ENCODE results near the gene CEP104. TPM values are rescaled to one million over a fixed set of nuclear protein-coding genes. Genes with fewer than 3 reads are reported as not detected.

CEP104 gene
- total RNA-seq, 2 donors from 2014 or later, result 26.9 to 28.3 TPM

DNA sequence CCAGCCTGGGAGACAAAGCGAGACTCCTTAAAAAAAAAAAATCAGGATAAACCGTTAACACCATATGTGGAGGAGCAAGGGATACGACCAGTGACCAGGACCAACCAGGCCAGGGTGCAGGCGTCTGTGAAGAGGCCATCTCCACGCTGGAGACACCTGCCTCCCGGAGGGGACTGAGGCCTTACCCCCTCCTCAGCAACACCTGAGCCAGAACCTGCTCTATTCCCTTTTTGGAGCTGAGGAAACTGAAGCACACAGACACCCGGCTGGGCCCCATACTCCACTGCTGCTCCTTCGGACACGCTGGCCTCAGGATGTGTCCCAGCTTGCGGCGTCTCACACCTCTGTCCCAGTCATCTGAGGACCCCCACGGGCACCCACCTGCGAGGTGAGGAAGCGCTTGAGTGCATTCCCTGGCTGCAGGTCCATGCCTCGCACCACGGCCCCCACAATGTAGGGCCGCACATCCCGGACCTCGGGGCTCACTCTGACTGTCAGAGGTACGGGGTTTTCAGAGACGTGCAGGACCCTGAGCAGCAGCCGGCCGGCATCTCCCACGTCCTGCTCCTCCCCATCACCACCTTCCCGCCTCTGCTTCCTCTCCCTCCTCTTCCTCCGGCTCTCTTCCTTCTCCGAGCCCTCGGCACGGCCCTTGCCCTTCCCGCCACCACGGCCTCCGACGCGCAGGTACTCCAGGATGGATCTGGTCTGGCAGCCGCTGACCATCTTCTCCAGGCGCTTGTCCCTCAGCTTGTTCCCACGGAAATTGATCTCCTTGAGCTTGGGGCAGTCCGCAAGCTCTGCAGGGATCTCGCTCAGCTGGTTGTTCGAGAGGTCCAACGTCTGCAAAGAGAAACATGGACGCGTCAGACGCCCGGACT, 70.3 kb downstream of the CEP104 start:
- ATAC-seq (no peak), DNase-seq (ENCODE audit: low spot score in 2 of 2) (no peak)
- H3K9me3 Mint-ChIP-seq, result no peaks in the 10 kb centered on the region
- H3K27ac Mint-ChIP-seq, result peak overlapping the region; percentile 50 to 89
- peaks cover 4 to 5% of the 10 kb centered on the region in 2 donors for H3K36me3 Mint-ChIP-seq

DNA sequence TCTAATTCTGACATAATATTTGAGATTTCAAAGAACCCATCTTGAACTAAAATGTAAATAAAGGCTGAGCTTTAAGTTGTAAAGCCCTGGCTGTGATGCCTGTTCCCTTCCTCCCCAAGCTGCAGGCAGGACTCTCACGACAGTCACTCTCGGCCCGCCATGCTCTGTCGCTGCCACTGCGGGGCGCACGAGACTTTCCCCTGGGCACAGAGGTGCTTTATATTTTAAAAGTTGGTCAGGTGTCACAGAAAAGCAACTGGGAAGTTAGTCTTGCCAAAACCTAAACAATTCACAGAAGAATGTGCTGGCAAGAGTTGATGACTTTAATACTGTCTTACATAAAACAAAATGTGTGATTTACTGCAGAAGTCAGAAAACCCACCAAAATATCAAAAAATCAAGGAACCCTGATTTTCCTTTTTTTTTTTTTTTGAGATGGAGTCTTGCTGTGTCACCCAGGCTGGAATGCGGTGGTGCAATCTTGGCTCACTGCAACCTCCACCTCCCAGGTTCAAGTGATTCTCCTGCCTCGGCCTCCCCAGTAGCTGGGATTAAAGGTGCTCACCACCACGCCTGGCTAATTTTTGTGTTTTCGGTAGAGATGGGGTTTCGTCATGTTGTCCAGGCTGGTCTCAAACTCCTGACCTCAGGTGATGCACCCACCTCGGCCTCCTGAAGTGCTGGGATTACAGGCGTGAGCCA, 71.4 kb downstream of the CEP104 start:
- DNase-seq (ENCODE audit: low spot score in 2 of 2), result no peak
- Mint-ChIP-seq H3K9me3 (no peaks in the 10 kb centered on the region), H3K27ac (no peak overlapping the region), H3K36me3 (peaks cover 4 to 9% of the 10 kb centered on the region in 2 donors)
- ATAC-seq, result no peak

DNA sequence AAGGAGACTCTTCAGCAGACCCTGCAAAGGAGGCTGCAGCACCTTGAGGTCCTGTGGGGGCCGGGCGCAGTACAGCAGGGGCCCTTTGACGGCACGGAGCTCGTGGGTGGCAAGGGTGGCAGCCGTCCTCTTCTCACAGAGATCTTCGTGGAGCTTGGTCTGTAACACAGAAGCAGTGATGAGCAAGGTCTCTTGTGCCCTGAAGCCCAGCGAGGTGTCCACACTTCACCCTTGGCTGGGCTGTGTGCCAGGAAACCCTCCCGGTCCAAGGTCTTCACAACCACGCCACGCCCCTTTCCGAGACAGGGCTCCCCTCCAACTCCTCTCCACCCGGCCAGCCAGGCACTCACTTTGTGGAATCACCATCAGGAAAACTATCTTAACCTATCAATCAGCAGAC, 72.0 kb downstream of the CEP104 start:
- Mint-ChIP-seq H3K36me3 (peaks cover 9 to 14% of the 10 kb centered on the region in 2 donors), H3K27ac (no peak overlapping the region)
- no peak for ATAC-seq

DNA sequence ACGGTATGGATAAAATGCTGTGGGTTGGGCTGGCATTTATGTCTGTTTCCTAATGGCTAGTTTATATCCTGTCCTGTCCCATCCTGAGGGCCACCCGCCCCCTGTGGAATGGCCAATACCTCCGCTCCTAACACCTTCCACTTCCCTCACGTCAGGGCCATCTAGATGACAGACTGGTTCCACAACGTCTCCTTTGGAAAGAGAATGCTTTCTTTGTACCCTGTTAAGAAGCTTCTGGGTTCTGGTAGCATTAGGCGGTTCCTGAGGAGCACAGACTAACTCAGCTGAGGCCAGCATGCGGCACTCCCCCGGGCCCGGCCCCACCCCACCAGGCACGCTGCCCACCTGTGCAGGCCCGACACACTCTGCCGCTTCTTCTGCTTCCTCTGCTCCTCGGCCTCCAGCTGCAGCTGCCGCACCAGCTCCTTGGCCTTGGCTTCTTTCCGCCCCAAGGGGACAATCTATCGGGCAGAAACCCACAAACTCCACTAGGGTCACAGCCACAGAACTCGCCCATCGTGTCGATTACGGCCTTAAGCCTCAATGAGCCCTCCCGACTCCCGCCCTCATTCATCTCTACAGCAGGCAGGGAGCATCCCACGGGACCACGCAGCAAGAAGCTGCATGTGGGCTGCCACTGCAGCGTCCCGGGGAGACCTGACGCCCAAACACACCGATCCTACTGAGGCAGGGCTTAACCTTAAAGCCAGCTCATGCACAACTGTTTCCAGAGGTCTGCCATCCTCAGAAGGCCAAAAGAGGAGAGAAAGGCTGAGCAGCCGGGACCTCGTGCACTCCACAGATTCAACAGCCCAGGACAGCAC, 73.1 kb downstream of the CEP104 start:
- ATAC-seq (no peak), DNase-seq (ENCODE audit: low spot score in 2 of 2) (no peak)
- Mint-ChIP-seq H3K27ac (no peak overlapping the region), H3K9me3 (no peaks in the 10 kb centered on the region), H3K36me3 (peaks cover 10 to 16% of the 10 kb centered on the region in 2 donors)

More for the DNA sequence above, 72.0 kb downstream of the CEP104 start:
- no peak for DNase-seq (ENCODE audit: low spot score in 2 of 2)
- H3K9me3 Mint-ChIP-seq, result no peaks in the 10 kb centered on the region

DNA sequence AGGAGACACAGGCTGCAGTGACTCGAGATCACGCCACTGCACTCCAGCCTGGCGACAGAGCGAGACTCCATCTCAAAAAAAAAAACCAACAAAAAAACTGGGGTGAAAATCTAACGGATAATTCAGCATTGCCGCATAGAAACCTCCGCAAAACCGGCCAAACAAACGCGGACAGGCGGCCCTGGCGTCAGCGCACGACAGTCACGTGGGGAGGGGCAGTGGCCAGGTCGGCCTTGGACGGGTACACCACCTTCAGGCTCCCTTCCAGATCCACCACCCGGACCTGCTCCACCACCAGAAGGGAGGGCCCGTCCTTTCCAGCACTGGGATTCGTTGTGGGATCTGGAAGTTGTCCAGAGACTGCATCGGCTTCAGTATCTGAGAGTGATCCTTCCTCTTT, 76.1 kb downstream of the CEP104 start:
- no peak overlapping the region for H3K27ac Mint-ChIP-seq
- ATAC-seq (no peak), DNase-seq (ENCODE audit: low spot score in 2 of 2) (no peak)
- H3K36me3 Mint-ChIP-seq, result peaks cover 6 to 12% of the 10 kb centered on the region in 2 donors
- H3K9me3 Mint-ChIP-seq, result no peaks in the 10 kb centered on the region

DNA sequence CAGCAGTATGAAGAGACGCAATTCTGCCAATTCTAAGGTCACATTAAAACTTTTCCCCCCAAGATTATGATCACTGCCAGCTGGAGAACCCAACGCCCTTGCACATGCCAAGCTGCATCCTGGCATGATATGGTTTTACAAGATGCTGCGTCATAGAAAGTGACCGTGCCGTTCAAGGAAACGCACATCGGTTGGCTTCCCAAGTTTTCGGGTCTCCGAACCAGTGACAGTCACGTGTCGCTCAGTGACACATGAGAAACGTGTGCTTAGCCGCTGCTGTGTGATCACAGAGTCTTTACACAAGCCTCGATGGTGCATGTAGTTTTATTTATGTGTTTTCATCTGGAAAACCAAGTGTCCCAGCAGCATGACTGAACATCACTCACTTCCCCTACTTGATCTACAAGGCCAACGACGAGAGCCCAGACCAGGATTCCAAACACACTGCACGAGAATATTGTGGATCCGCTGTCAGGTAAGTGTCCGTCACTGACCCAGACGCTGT, 77.0 kb downstream of the CEP104 start:
- H3K36me3 Mint-ChIP-seq, result peaks cover 6 to 12% of the 10 kb centered on the region in 2 donors
- no peak for ATAC-seq
- peak overlapping the region in 1 of 2 donors; percentile 6 for H3K27ac Mint-ChIP-seq
- no peaks in the 10 kb centered on the region for H3K9me3 Mint-ChIP-seq
- DNase-seq (ENCODE audit: low spot score in 2 of 2), result no peak

DNA sequence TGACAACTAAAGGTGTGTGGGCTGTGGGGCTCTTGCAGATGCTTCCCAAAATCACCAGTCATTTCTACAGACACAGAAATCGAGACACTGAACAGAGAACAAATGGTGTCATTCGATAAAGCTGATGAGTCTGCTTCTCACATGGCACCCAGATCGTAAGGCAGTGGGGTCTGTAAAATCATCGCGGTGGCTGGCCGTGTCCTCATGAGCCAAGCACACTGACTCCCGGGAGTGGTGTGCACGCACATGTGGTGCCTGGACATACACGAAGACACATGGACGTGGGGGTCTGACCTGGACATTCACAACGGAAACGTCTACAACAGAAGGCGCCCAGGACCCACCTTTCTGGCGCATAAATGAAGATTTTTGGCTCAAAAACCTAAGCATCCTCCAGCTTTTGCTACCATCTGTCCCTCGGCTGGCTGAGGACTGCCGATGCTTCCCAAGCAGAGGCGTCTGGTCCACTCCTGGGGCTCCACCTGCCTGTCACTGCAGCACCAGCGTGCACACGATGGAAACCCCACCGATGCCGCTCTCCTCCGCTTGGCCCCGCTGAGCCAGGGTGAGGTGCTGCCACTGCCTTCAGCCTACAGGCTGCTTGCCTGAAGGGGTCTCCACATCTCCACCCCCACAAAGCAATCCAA, 77.6 kb downstream of the CEP104 start:
- no peak for ATAC-seq
- peaks cover 6 to 12% of the 10 kb centered on the region in 2 donors for H3K36me3 Mint-ChIP-seq
- DNase-seq (ENCODE audit: low spot score in 2 of 2), result no peak
- no peaks in the 10 kb centered on the region for H3K9me3 Mint-ChIP-seq
- H3K27ac Mint-ChIP-seq, result no peak overlapping the region

DNA sequence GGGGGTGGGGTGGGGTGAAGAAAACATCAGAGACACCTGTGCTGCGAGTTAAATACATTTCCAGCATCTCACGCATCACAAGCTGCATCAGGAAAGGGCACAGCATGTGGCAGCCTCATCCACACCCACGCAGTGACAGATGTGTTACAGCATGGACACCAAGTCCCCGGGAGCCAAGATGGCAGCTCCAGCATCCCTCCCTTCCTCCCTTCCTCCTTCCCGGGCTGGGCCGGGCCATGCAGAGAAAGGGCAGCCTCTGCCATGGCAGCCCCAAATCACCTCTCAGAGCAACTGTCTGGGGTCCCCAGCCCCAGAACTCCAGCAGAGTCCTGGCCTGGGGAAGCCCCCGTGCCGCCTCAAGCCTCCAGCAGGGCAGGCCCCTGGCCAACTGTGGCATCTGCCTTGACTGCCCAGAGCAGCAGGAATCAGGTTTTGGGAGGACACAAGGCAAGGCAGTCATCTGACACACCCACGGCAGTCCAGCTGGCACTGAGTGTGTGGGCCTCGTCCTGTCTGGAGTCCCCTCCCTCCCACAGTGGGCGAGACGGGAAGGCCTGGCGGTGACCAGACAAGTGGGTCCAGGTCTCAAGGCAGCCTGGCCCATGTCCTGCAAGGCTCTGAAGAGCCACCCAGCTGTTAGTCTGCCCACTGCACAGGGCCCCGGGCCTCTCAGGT, 78.3 kb downstream of the CEP104 start:
- ATAC-seq (no peak), DNase-seq (ENCODE audit: low spot score in 2 of 2) (no peak)
- H3K36me3 Mint-ChIP-seq, result peaks cover 6 to 12% of the 10 kb centered on the region in 2 donors
- no peak overlapping the region for H3K27ac Mint-ChIP-seq
- no peaks in the 10 kb centered on the region for H3K9me3 Mint-ChIP-seq

DNA sequence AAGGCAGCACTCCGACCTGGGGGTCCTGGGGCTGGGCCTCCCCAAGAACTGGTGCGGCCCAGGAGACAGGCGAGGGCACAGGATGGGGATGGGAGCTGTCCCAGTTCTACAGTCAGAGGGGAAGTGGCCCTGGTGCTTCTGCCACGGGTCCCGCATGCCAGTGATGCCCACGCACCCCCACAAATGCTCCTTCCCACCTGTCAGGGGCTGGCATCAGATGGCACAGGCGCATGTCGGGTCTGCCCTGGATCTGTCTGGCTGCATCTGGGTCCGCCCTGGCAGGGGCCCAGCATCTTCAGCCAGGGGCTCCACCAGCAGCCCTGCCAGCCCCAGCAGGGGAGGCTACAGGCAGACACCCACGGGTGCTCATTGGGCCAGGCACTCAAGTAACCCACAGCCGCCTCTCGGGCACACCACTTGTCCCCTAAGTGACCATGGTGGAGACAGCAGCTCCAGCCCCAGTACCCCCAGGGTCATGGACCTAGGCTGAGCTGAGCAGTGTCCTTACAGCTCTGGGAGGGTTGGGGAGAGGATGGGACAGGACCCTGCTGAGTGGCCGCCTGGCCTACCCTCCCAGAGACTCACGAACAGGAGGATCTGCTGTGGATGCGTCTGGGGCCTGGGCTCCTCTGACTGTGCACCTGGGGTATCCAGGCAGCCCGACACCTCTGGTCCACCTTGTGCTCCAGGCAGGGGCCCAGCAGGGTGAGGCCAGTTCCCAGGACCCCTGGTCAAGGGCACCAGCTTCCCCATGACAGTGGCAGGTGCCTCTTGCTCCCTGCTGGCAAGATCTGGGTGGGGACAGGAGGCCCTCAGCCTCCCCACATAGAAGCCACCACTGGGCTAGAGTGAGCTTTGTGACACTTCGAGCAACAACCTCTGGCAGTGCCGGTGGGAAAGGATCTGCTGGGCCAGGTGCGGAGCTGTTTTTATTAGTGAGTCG, 79.1 kb downstream of the CEP104 start:
- ATAC-seq (no peak), DNase-seq (ENCODE audit: low spot score in 2 of 2) (no peak)
- Mint-ChIP-seq H3K9me3 (no peaks in the 10 kb centered on the region), H3K27ac (no peak overlapping the region), H3K36me3 (peaks cover 6 to 12% of the 10 kb centered on the region in 2 donors)

DNA sequence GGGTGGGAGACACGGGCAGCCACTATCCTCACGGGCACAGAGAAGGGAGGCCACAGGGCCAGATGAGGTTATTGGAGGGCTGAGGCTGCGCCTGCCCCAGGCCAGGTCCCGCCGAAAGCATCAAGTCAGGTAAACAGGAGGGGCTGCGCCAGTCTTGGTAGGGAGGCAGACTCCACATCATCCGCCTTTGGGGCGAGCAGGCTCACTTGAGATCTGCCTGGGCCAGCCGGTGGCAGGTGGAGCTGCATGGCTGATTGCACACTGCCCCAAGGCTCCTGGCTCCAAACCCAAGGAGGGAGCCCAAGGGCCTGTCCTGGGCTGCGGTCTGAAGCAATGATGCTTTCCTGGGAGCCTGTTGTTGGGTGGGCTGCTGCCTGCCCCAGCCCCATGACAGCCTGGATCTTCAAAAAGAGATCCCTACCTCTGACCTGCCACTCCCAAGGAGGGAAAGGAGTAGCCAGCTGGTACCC, 79.9 kb downstream of the CEP104 start:
- no peaks in the 10 kb centered on the region for H3K9me3 Mint-ChIP-seq
- H3K36me3 Mint-ChIP-seq, result peaks cover 6 to 12% of the 10 kb centered on the region in 2 donors
- ATAC-seq, result no peak
- no peak for DNase-seq (ENCODE audit: low spot score in 2 of 2)
- peak overlapping the region; percentile 35 to 84 for H3K27ac Mint-ChIP-seq

DNA sequence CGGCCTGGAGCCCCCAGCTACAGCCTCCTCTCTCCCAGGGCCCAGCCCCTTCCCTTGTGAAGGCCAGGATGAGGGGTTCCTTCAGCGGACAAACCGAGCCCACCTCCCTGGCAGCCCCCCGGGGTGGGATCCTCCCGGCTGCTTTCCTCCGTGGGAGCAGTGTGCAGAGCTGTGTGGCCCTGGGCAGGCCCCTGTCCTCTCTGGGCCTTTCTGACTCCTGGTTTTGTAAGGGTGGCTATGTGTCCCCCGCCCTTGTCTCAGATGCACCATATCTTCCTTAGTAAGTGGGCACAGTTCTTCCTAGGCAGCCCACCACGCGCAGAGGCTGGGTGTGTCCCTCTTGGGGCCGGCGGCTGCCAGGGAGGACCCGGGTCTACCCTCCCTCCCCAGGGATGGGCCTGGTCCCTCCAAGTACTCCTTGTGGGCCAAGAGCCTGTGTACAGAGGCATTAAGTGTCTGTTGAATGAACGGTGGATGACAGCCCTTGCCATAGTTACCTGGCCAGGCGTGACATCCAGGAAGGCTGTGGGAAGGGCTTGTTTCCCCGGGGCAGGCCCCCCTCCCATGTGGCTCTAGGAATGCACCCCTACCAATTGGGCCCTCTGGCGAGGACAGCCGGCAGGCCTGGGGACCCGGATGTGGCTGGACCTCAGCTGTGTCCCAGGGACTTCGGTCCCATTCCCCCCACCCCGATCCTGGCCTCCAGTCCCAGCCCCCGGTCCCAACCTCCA, 80.6 kb downstream of the CEP104 start:
- ATAC-seq, result no peak
- Mint-ChIP-seq H3K27ac (peak overlapping the region in 1 of 2 donors; percentile 35), H3K9me3 (no peaks in the 10 kb centered on the region), H3K36me3 (peaks cover 6 to 11% of the 10 kb centered on the region in 2 donors)
- DNase-seq (ENCODE audit: low spot score in 2 of 2), result no peak

DNA sequence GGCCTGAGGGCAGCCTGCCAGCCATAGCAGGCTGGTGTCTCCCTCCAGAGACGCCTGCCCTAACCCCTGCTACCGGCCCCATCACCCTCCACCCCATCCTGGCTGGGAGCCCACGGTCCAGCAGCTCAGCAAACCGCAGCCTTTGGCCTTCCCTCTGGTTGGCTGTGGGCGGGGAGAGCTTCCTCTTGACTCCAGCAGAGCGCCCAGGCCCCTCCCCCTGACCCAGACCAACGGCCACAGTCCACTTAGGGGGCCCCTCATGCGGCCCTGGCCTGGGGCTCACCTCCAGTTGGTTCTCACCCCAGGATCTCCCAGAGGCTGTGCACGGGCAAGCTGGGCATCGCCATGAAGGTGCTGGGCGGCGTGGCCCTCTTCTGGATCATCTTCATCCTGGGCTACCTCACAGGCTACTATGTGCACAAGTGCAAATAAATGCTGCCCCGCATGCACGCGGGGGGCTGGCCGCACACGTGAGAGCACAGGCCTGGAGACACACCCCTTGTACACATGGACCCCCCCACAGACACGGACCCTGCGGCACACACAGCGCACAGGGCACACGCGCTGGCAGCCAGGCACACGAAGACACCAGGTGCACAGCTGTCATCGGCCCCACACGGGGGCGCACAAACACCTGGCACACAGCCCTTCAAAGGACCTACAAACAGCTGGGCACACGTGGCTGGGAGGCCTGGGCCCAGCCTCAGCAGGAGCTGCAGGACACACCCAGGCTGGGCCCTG, 81.4 kb downstream of the CEP104 start:
- peak overlapping the region in 1 of 2 donors; percentile 35 for H3K27ac Mint-ChIP-seq
- DNase-seq (ENCODE audit: low spot score in 2 of 2) (peak in 1 of 2 donors; percentile 53), ATAC-seq (peak; percentile 30 to 40)
- peaks cover 6 to 7% of the 10 kb centered on the region in 2 donors for H3K36me3 Mint-ChIP-seq
- H3K9me3 Mint-ChIP-seq, result no peaks in the 10 kb centered on the region

DNA sequence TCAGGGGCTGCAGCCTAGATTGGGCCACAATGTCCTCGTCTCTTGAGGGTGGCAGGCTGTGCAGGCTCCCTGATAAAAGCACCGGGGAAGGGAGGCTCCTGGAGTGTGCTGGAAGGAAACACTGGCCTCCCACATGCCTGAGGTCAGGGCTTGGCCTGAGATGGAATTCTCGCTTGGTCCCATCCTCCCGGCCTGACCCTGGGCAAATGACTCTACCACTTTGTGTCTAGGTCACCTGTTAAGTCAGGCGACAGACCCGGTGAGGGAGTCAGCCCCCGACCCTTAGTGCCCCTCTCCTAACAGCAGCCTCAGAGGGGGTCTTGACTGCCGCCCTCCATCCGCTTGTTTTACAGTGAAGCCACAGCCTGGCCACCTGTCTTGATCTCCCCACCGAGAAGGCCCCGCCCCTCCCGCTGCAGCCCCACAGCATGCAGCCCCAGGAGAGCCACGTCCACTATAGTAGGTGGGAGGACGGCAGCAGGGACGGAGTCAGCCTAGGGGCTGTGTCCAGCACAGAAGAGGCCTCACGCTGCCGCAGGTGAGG, 82.0 kb downstream of the CEP104 start:
- peak overlapping the region in 1 of 2 donors; percentile 35 for H3K27ac Mint-ChIP-seq
- DNase-seq (ENCODE audit: low spot score in 2 of 2) (no peak), ATAC-seq (no peak)
- no peaks in the 10 kb centered on the region for H3K9me3 Mint-ChIP-seq
- H3K36me3 Mint-ChIP-seq, result peaks cover under 1 to 3% of the 10 kb centered on the region in 2 donors

Measured in activated naive CD4-positive, alpha-beta T cell treated with anti-CD3 and anti-CD28 coated beads, Interleukin-2, amount 50 U/mL, for 72 hours (primary cell).